ENCODE measurements around the gene TST. TPM values are rescaled to one million over a fixed set of nuclear protein-coding genes. Genes with fewer than 3 reads are reported as not detected.

The TST gene
- total and polyA plus RNA-seq, 4 experiments from 2014 or later, result 0.29 to 1.4 (median 0.46) TPM

DNA sequence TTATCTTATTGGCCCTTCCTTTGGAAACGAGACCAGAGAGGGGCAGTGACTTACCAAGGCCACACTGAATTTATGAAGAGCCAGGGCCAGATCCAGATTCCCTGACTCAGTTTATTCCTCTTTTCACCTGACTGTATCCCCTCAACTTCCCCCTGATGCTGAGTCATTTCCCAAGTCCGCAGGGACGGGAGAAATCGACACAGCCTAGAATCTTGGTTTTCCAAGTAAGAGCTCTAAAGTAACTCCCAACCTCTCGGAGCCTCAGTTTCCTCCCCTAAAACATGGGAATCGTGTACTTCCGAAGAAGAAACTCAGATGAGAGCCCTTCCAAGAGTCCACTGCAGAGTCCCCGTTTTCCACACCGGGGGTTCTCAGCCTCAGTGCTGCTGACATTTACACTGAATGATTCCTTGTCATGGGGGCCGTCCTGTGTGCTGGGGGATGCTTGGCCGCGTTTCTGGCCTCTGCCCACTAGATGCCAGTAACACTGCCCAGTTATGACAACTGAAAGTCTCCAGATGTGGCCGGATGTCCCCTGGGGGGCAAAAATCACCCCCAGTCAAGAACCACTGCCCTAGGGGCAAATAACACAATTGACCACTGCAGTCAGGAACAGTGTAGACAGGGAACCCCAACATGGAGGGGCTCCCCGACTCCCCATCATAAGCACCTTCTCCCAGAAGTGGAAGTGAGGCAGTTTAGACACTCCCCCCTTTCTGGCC is 11.5 kb upstream of the TST start:
- Mint-ChIP-seq H3K36me3 (no peaks in the 10 kb centered on the region), H3K27me3 (peaks cover 0 to 5% of the 10 kb centered on the region in 2 donors), H3K9me3 (peaks cover 0 to 2% (median 0%) of the 10 kb centered on the region in 8 donors), H3K27ac (no peak overlapping the region), H3K4me1 (no peaks in the 10 kb centered on the region), H3K4me3 (no peak overlapping the region)
- Histone ChIP-seq H3K4me3 (ENCODE audit: low read length in 2 of 2) (no peak overlapping the region), H3K36me3 (ENCODE audit: insufficient read depth, low read length) (no peaks in the 10 kb centered on the region), H3K27ac (ENCODE audit: low read depth, low read length) (no peak overlapping the region), H3K4me1 (ENCODE audit: insufficient read depth, low read length) (no peaks in the 10 kb centered on the region), H3K9me3 (ENCODE audit: control insufficient read depth in 1 of 2, low read length in 2 of 2) (no peaks in the 10 kb centered on the region), H3K27me3 (ENCODE audit: insufficient read depth, low read length) (no peaks in the 10 kb centered on the region)
- CTCF ChIA-PET (ENCODE audit: partially characterized antibody), result interaction anchor here (1.3 to 1.9 kb wide), 3 partner anchors 9 to 14 kb away, joined by 3 to 5 read pairs (median 4); no protein-coding TSS in a partner anchor
- no peak for DNase-seq
- intact Hi-C loops (cut with micrococcal nuclease), result no loop called here
- POLR2A ChIA-PET (ENCODE audit: partially characterized antibody), result no interaction called here

DNA sequence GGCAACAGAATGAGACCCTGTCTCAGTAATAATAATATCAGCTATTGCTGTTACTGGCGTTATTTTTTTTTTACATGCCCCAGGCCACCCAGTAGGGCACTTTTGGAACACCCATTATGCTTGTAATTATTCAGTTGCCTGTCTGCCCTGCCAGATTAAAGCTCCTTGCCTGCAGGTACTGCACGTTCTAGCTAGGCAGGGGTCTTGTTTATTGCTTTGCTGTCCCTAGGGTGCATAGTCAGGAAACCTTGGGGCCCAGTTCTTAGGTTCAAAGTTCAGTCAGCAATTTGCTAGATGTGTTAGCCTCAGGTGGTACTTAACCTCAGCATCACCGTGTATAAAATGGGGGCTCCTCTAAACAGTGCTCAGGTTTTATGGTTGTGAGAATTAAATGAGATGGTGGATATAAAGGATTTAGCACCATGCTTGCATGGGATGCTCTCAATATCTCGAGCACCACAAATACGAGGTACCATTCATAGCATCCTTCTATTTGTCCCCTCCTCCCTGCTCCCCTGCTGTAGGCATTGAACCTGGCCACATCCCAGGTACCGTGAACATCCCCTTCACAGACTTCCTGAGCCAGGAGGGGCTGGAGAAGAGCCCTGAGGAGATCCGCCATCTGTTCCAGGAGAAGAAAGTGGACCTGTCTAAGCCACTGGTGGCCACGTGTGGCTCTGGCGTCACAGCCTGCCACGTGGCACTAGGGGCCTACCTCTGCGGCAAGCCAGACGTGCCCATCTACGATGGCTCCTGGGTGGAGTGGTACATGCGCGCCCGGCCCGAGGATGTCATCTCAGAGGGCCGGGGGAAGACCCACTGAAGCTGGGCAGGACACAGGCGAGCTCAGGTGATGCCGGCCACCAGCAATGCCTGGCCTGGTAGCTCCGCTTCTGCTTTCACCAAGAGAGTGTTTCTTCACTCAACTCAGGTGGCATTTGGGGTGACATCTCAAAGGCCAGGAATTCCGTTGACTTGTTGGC is 9.7 kb upstream of the TST start:
- H3K27ac Mint-ChIP-seq, result no peak overlapping the region
- ChIA-PET POLR2A (ENCODE audit: partially characterized antibody) (no interaction called here), CTCF (ENCODE audit: partially characterized antibody) (interaction anchor here (1.3 kb wide), 1 partner anchor 9 kb away, joined by 4 read pairs; no protein-coding TSS in a partner anchor)
- peaks cover 0 to 2% (median 0%) of the 10 kb centered on the region in 8 donors for H3K9me3 Mint-ChIP-seq
- no peaks in the 10 kb centered on the region for H3K9me3 ChIP-seq (ENCODE audit: control insufficient read depth in 1 of 2, low read length in 2 of 2)
- H3K27ac ChIP-seq (ENCODE audit: low read depth, low read length), result no peak overlapping the region
- H3K27me3 Mint-ChIP-seq, result no peaks in the 10 kb centered on the region
- H3K4me1 ChIP-seq (ENCODE audit: insufficient read depth, low read length), result no peaks in the 10 kb centered on the region
- no peaks in the 10 kb centered on the region for H3K36me3 Mint-ChIP-seq
- no peak overlapping the region for H3K4me3 ChIP-seq (ENCODE audit: low read length in 2 of 2)
- no peaks in the 10 kb centered on the region for H3K36me3 ChIP-seq (ENCODE audit: insufficient read depth, low read length)
- no peak for DNase-seq
- no peaks in the 10 kb centered on the region for H3K27me3 ChIP-seq (ENCODE audit: insufficient read depth, low read length)
- H3K4me1 Mint-ChIP-seq, result peaks cover 0 to 1% (median 0%) of the 10 kb centered on the region in 4 donors
- intact Hi-C loops (cut with micrococcal nuclease), result no loop called here
- H3K4me3 Mint-ChIP-seq, result no peak overlapping the region

DNA sequence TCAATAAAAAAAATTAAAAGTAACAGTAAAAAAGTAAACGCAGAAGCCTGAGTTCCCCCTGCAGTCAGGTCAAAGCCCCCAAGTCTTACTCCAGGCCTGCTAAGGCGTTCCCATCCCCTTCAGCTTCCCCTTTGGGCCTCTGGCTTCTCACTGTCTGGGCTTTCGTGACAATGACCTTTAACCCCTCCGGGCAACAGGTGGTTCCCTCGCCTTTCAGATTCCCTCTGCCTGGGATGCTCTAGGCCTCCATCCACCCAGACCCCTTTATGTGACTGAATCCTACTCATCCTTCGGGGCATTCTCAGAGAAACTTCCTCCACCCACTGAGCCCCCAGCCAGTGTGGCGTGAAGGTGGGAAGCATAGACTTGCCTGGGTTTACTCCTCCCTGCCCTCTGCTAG is 8.3 kb upstream of the TST start:
- Histone ChIP-seq H3K27ac (ENCODE audit: low read depth, low read length) (no peak overlapping the region), H3K27me3 (ENCODE audit: insufficient read depth, low read length) (no peaks in the 10 kb centered on the region), H3K4me1 (ENCODE audit: insufficient read depth, low read length) (no peaks in the 10 kb centered on the region), H3K4me3 (ENCODE audit: low read length in 2 of 2) (no peak overlapping the region), H3K36me3 (ENCODE audit: insufficient read depth, low read length) (no peaks in the 10 kb centered on the region), H3K9me3 (ENCODE audit: control insufficient read depth in 1 of 2, low read length in 2 of 2) (no peaks in the 10 kb centered on the region)
- Mint-ChIP-seq H3K27ac (no peak overlapping the region), H3K27me3 (no peaks in the 10 kb centered on the region), H3K4me3 (no peak overlapping the region), H3K36me3 (no peaks in the 10 kb centered on the region), H3K9me3 (peaks cover 0 to 2% (median 0%) of the 10 kb centered on the region in 8 donors), H3K4me1 (peaks cover 0 to 1% (median 0%) of the 10 kb centered on the region in 4 donors)
- intact Hi-C loops (cut with micrococcal nuclease), result no loop called here
- no peak for DNase-seq
- CTCF ChIA-PET (ENCODE audit: partially characterized antibody), result no interaction called here
- POLR2A ChIA-PET (ENCODE audit: partially characterized antibody), result no interaction called here

DNA sequence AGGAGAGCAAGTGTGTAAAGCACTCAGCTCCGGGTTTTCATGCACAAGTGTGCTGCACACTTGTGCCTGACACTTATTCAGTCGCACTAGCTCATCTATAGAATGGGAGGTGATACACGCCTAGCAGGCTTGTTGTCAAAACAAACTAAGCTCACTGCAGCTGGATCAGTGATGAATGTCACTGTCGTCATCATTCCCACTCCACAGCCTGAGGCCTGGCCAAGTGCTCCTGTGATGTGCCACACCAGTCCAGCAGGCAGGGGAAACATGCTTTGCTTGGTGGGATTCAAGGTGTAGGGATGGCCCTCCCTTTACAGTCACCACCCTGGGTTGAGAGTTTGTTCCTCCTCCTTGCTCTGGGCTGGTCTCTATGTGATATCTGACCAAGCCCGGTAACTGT is 7.1 kb upstream of the TST start:
- ChIA-PET POLR2A (ENCODE audit: partially characterized antibody) (no interaction called here), CTCF (ENCODE audit: partially characterized antibody) (interaction anchor here (1.3 to 1.5 kb wide), 3 partner anchors 10 to 269 kb away, joined by 3 to 4 read pairs (median 3); a partner anchor contains a TSS)
- Histone ChIP-seq H3K4me3 (ENCODE audit: low read length in 2 of 2) (no peak overlapping the region), H3K36me3 (ENCODE audit: insufficient read depth, low read length) (no peaks in the 10 kb centered on the region), H3K27me3 (ENCODE audit: insufficient read depth, low read length) (no peaks in the 10 kb centered on the region), H3K27ac (ENCODE audit: low read depth, low read length) (no peak overlapping the region), H3K9me3 (ENCODE audit: control insufficient read depth in 1 of 2, low read length in 2 of 2) (no peaks in the 10 kb centered on the region), H3K4me1 (ENCODE audit: insufficient read depth, low read length) (no peaks in the 10 kb centered on the region)
- DNase-seq, result no peak
- intact Hi-C loops (cut with micrococcal nuclease), result no loop called here
- Mint-ChIP-seq H3K36me3 (no peaks in the 10 kb centered on the region), H3K27ac (no peak overlapping the region), H3K9me3 (no peaks in the 10 kb centered on the region), H3K27me3 (peaks cover 0 to 5% of the 10 kb centered on the region in 2 donors), H3K4me1 (peaks cover 1 to 9% (median 4%) of the 10 kb centered on the region in 4 donors), H3K4me3 (no peak overlapping the region)

DNA sequence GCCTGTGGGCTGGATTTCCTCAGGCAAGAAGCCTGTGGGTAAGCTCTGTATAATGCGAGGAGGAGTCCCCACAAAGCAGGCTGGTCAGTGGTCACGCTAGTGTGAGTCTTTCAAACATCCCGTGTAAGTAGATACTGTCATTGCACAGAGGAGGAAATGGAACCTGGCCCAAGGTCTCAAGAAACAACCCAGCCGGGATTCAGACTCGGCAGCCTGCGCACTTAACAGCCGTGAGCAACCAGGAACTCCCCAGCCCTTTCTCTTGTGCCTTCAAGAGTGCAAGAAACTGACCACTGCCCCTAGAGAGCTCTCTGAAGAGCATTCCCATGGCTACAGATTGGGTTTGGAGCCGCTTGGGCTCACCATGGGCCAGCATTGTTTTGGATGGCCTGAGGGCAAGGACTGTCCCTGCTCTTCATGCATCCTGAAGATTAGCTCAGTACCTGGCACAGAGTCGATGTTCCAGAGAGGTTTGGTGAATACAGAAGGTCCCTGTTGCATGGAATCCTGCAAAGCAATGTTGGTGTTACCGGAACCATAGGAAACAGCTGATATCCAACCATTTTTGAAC is 6.3 kb upstream of the TST start:
- DNase-seq, result no peak
- POLR2A ChIA-PET (ENCODE audit: partially characterized antibody), result no interaction called here
- Mint-ChIP-seq H3K27me3 (peaks cover 0 to 5% of the 10 kb centered on the region in 2 donors), H3K27ac (peak overlapping the region in 1 of 7 donors; percentile 59), H3K36me3 (no peaks in the 10 kb centered on the region), H3K4me1 (peaks cover 1 to 10% (median 4%) of the 10 kb centered on the region in 4 donors), H3K9me3 (no peaks in the 10 kb centered on the region), H3K4me3 (no peak overlapping the region)
- H3K9me3 ChIP-seq (ENCODE audit: control insufficient read depth in 1 of 2, low read length in 2 of 2), result no peaks in the 10 kb centered on the region
- H3K27me3 ChIP-seq (ENCODE audit: insufficient read depth, low read length), result no peaks in the 10 kb centered on the region
- H3K4me1 ChIP-seq (ENCODE audit: insufficient read depth, low read length), result no peaks in the 10 kb centered on the region
- CTCF ChIA-PET (ENCODE audit: partially characterized antibody), result interaction anchor here (1.3 to 1.5 kb wide), 4 partner anchors 9 to 269 kb away, joined by 3 to 5 read pairs (median 4); a partner anchor contains a TSS
- H3K4me3 ChIP-seq (ENCODE audit: low read length in 2 of 2), result no peak overlapping the region
- intact Hi-C loops (cut with micrococcal nuclease), result no loop called here
- H3K36me3 ChIP-seq (ENCODE audit: insufficient read depth, low read length), result no peaks in the 10 kb centered on the region
- H3K27ac ChIP-seq (ENCODE audit: low read depth, low read length), result no peak overlapping the region

DNA sequence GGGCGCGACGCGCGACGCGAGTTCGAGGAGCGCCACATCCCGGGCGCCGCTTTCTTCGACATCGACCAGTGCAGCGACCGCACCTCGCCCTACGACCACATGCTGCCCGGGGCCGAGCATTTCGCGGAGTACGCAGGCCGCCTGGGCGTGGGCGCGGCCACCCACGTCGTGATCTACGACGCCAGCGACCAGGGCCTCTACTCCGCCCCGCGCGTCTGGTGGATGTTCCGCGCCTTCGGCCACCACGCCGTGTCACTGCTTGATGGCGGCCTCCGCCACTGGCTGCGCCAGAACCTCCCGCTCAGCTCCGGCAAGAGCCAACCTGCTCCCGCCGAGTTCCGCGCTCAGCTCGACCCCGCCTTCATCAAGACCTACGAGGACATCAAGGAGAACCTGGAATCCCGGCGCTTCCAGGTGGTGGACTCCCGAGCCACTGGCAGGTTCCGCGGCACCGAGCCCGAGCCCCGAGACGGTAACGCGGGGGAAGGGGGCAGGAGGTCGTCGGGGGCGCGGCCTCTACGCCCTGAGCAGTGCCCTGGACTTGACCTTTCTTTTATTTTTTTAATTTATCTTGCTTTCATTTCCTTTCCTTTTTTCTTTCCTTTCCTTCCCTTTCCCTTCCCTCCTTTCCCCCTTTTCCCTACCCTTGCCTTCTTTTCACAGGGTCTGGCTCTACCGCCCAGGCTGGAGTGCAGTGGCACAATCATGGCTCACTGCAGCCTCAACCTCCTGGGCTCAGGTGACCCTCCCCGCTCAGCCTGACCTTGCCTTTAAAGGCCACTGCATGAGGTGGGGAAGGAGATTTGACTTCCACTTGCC is 5.3 kb upstream of the TST start:
- intact Hi-C loops (cut with micrococcal nuclease), result no loop called here
- CTCF ChIA-PET (ENCODE audit: partially characterized antibody), result interaction anchor here (1.5 kb wide), 1 partner anchor 266 kb away, joined by 5 read pairs; no protein-coding TSS in a partner anchor
- H3K9me3 ChIP-seq (ENCODE audit: control insufficient read depth in 1 of 2, low read length in 2 of 2), result no peaks in the 10 kb centered on the region
- DNase-seq, result no peak
- no peaks in the 10 kb centered on the region for H3K27me3 ChIP-seq (ENCODE audit: insufficient read depth, low read length)
- H3K4me3 Mint-ChIP-seq, result no peak overlapping the region
- H3K27ac Mint-ChIP-seq, result no peak overlapping the region
- H3K27ac ChIP-seq (ENCODE audit: low read depth, low read length), result no peak overlapping the region
- H3K27me3 Mint-ChIP-seq, result peaks cover 0 to 5% of the 10 kb centered on the region in 2 donors
- peaks cover 8% of the 10 kb centered on the region for H3K4me1 ChIP-seq (ENCODE audit: insufficient read depth, low read length)
- H3K9me3 Mint-ChIP-seq, result no peaks in the 10 kb centered on the region
- H3K4me3 ChIP-seq (ENCODE audit: low read length in 2 of 2), result no peak overlapping the region
- H3K36me3 ChIP-seq (ENCODE audit: insufficient read depth, low read length), result no peaks in the 10 kb centered on the region
- H3K4me1 Mint-ChIP-seq, result peaks cover 3 to 18% (median 12%) of the 10 kb centered on the region in 4 donors
- POLR2A ChIA-PET (ENCODE audit: partially characterized antibody), result no interaction called here
- H3K36me3 Mint-ChIP-seq, result no peaks in the 10 kb centered on the region

Data from CD4-positive, alpha-beta memory T cell (primary cell).